GM19043 (cell line): Measurements from ENCODE around the gene ZNF41.
A peak's percentile ranks its signal among the peaks of the same experiment; 100 is the strongest.
"Not testable (repeated sequence)": the region's sequence is repeated elsewhere in the genome, so short reads cannot be mapped to it uniquely, and the experiment has no call there.

Source experiments
- ATAC-seq: cut with Tn5 transposase; IDR thresholded peaks from one replicate; pipeline ENCODE4 v1.9.1; 2021; ENCODE audit warnings: low read depth; ENCODE audit not compliant: unreplicated experiment

ZNF41 gene

GRCh38 chrX:47482512-47483305 is at the start of gene ZNF41:
Gene ZNF41, minus strand, starts transcription at chrX:47483222. Its CDS starts 15,741 bp downstream, at chrX:47467481.
- peak; percentile 86 for ATAC-seq

- ATAC-seq, result no peak
These were observed 47.0 kb upstream of the ZNF41 start for GRCh38 chrX:47530049-47530448.

DNA sequence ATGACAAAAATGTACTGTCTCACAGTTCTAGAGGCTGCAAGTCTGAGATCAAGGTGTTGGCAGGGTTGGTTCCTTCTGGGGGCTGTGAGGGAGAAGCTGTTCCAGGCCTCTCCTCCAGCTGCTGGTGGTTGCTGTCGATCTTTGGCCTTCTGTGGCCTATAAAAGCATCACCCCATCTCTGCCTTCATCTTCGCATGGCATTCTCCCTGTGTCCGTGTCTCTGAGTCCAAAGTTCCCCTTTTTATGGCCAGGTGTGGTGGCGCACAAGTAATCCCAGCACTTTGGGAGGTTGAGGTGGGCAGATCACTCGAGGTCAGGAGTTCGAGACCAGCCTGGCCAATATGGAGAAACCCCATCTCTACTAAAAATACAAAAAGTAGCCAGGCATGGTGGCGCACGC is 46.5 kb upstream of the ZNF41 start:
- ATAC-seq, result no peak

DNA sequence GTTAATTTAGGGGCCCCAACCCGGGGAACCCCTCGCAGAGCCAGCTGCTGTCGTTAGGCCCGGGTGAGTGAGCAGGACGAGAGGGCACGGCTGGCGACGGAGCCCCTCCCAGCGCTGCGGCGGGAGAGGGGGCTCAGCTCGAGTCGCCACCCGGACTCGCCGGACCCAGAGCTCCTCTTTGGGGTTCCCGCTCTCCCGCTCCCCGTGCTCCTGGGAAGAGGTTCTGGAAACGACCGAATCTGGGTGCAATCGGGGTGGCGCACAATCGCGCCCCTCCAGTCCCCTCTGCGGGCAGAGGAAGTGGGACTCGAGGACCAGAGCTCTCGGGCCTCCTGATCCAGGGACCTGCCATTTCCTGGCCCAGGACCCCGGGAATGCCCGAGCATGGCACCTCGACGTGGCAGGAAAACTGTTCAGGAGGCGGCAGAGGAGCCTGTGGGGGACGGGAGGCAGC is 40.7 kb upstream of the ZNF41 start:
- ATAC-seq, result no peak

GRCh38 chrX:47523297-47523696 is 40.3 kb upstream of the ZNF41 start:
- ATAC-seq, result no peak

DNA sequence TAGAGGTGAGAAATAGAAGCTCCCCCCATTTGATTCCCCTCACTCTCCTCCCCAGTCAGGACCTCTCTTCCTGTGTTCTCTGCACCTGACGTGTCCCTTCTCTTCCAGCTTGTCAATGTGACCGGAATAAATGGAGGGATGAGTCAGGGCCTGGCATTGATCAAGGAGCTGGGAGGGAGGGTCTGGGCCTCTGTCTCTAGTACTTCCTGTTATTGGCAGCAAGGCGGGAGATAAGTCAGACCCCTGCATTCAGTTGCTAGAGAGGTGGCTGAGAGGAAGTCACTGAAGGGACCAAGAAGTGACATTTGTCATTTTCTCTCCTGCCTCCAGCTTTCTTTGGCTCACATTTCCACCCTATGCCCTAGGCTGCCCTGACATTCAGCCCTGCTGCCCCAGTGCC is 35.1 kb upstream of the ZNF41 start:
- no peak for ATAC-seq

- ATAC-seq, result no peak
These were observed 33.1 kb upstream of the ZNF41 start for GRCh38 chrX:47515941-47516665.

- ATAC-seq, result no peak
These were observed 31.7 kb upstream of the ZNF41 start for GRCh38 chrX:47514533-47515235.

- not testable (repeated sequence) for ATAC-seq
These were observed 30.3 kb upstream of the ZNF41 start for GRCh38 chrX:47513034-47513965.

GRCh38 chrX:47512383-47512782 is 29.4 kb upstream of the ZNF41 start:
- ATAC-seq, result not testable (repeated sequence)

- no peak for ATAC-seq
These were observed 24.3 kb upstream of the ZNF41 start for GRCh38 chrX:47507153-47507867.

GRCh38 chrX:47503151-47503550 is 20.1 kb upstream of the ZNF41 start:
- no peak for ATAC-seq

DNA sequence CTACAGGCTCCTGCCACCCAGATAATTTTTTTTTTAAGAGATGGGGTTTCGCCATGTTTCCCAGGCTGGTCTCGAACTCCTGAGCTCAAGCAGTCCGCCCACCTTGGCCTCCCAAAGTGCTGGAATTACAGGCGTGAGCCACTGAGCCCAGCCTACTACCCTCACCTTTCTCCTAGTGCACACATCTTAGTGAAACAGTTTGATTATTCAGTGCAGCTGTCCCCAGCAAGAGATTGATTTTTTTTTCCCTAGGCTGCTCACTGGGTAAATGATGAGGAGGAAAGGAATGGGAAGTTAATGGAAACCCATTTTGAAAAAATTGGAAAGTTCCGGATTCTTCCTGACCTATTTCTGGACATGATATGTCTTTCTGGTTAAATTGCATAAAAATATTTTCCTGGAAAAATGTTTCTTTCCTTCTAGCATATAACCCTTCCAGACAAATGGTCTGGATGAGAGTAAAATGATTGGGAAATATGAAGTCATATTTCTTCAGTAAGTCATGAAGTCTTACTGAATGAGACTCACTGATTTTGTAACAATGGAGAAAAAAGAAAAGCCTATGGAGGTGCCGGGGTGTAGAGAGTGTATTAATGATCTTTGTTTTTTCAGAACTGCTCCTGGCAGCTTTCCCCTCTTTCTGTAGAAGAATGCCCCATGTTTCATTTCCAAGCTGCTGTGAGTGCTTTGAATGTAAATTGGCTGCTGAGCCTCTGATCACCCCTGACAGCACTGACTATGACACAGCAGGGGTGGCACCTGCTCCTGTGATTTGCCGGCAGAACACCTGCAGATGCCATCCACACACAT is 19.5 kb upstream of the ZNF41 start:
- ATAC-seq, result no peak

GRCh38 chrX:47501226-47502074 is 18.4 kb upstream of the ZNF41 start:
- no peak for ATAC-seq

- no peak for ATAC-seq
These were observed 17.5 kb upstream of the ZNF41 start for GRCh38 chrX:47500554-47500953.

DNA sequence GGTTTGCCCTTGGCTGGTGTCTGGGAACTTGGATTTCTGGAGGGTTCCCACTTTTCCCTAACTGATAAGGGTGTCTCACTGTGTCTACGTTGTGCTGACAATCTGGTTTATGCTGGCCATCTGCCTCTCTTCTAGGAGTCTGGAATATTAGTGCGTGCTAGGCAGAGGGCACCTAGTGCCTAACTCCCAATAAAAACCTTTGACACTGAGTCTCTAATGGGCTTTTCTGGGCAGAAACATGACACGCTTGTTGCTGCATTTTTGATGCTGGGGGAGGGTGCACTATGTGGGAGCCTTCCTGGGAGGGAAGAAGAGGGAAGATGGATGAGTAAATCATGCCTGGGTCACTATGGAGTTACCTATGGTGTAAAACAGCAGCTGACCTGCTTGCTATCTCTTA is 16.3 kb upstream of the ZNF41 start:
- no peak for ATAC-seq

DNA sequence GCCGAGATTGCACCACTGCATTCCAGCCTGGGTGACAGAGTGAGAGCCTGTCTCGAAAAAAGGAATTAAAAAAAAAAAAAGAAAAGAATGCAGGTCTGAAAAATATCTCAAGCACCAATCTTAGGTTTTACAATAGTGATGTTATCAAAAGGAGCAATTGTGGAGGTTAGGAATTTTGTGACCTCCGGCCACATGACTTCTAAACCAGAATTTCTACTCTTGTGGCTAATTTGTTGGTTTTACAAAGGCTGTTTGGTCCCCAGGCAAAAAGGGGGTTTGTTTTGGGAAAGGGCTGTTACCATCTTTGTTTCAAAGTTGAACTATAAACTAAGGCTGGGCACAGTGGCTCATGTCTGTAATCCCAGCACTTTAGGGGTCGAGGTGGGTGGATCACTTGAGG is 15.4 kb upstream of the ZNF41 start:
- ATAC-seq, result no peak
